Amniotic epithelial cell (primary cell): ENCODE measurements around the gene ZPBP2.

Experiments
- DNase-seq: peaks from one replicate; pipeline ENCODE4 v3.0.0-alpha.2; 2010; ENCODE audit warnings: low read depth

The ZPBP2 gene

DNA sequence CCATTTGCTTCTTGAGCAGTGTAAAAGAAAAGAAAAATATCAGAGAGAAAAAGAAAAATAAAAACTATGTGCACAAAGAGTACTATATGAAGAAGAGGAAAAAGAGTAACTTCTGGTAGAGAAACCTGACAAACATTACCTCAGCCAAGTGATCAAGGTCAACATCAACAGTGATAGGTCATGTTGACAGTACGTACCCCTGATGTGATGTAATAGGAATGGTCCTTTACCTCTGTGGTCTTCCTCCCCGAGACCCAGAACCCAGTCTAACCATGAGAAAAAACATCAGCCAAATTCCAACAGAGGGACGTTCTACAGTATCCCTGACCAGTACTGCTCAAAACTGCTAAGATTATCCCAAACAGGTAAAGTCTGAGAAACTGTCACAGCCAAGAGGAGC lies 46.0 kb downstream of the ZPBP2 start:
- no peak for DNase-seq

DNA sequence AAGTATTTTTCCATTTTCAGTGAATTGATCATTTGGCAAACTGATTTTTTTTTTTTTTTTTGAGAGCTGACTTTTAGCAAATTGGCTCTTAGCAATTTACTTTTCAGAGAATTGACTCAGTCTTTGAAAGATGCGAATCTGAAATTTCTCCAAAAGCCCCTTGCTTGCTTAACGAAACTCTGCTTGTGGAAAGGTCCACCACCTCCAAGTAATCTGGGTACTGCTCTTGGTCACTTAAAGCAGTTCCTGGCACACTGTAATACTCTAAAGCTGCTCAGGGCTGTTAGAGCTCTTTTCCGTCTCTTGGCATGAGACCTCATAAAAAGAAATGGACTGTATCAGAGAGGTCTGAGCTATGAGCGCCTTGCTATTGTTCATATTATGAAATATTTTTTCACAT lies 47.6 kb downstream of the ZPBP2 start:
- no peak for DNase-seq

DNA sequence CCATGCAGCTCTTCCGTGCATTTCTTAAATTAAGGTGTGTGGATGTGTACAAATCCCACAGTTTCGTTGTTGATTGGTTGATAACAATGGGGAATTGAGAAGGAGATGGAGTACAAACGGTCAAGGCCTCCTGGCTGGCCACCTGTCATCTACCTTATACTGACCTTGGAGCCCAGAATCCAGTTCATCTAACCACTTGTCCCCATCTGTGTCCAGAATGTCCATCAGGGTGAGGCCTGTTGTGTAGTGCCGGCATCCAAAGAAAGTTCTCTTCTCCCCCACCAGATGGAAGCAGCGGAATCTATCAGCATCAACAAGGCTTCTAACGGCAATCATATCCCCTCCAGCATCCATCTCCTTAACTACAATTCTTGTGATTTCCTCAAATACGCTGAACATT lies 48.9 kb downstream of the ZPBP2 start:
- no peak for DNase-seq

DNA sequence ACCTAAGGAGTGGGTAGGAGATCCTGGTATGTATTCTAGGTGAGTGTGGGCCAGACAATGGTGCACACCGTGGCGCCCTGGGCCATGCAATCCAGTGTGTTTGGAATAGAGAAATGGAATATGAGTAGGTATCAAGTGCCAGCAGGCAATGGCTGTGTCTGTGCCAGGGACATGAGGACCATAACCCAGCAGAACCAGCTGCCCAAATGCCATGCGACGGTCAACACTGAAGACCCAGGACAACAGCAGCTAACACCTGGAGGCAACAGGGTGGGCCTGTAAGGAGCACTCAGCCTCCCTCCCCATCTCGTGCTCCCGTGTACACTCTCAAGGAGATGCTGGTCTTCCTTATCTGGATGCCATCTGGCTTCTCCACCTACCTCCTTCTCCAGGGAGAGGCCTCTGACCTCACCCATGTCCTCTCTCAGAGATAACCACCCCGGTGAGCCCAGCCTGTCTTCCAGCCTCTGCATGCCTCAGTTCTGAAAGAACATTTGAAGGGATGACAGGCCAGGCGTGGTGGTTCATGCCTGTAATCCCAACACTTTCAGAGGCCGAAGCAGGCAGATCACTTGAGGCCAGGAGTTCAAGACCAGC lies 51.2 kb downstream of the ZPBP2 start:
- no peak for DNase-seq

DNA sequence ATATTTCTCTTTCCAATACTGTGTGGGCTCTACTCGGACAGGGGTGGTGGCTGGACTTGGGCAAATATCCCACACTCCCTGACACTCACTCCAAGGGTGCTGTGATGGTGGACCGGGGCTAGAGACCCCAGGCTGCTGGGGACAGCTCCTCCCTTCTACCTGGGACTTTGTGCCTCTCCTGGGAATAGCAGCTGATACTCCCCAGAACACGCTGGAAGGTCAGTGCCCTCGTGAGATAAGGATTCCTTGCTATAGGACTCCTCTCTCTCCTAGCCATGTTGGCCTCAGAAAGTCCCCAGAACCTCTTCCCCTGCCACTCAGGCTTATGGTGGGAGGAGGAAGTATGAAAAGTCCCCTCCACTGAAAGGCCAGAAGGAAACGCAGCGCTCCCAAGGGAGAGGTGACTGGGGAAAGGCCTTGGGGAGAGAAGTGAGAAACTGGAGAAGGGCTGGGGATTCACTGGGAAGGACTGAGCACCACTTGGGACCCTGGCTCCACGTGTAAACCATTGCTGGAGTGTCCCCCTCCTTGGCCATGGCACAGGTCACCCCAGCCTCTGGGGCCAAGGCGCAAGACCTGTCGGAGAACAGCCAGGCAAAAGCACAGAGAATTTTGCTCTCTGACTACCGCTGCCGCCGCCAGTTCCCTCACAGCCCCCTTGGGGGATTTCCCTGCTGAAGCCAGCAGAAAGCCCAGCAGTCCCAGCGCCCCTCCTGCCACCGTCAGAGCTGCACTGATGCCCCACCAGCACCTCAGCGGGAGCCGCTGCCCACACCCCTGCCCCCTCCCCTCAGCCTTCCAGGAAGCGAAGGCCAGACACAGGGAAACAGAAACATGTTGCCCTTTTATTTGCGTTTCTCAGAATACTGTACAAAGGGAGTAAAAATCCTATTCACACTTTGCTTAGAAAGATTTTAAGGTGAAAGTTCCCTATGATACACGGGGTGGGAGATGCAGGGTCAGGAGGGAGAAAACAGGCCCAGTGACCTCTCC lies 52.5 kb downstream of the ZPBP2 start:
- DNase-seq = no peak

DNA sequence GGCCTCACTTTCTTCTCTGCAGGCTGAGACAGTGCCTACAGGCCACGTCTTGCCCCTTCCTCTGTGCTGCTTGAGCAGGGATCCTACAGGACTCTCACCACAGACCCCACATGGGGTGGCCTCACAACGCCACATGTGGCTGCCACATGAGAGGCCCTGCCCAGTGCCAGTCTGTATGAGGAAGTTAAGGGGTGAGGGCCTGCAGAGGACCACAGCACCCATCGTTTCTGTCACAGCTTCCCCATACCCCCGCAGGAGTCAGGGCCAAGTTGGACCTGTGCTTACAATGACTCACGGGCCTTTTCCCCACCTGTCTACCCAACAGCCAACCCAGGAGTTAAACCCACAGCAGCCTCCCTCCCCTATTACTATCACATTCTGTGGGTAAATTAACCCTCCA lies 53.3 kb downstream of the ZPBP2 start:
- DNase-seq = no peak

DNA sequence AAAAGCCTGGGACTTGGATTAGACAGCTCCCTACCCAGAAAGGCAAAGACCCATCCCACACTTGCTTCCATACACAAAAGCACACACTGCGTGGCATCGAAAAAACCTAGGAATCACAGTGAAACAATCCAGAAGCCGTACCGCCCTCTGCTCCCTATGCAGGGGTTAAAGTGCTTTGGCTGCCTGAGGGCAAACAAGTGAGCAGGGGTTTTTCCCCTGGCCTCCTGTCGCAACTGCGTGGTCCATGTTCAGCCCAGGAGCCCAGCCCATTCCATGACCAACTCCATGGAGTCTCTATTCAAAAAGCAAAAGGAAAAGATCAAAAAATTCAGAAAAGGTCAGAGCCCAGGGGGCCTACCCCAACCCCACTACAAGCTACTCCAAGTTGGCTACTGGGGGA lies 54.0 kb downstream of the ZPBP2 start:
- no peak for DNase-seq

DNA sequence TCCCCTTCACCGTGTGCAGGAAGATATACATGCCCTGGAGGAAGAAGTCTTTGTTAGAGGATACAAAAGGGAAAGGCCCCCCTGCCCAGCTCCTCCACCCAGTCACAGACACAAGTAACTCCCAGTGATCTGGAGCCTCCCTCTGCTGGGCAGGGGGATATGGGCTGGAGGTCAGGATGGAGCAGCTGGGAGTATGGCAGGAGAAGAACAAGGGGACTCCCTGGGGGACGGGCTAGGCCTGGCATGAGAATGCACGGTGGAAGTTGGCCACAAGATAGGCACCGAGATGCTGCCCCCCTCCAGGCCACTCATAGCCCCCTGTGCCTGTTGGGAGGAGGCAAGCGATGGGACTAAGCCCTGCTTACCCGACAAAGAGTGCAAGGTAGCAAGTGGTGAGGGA lies 55.2 kb downstream of the ZPBP2 start:
- DNase-seq = no peak

DNA sequence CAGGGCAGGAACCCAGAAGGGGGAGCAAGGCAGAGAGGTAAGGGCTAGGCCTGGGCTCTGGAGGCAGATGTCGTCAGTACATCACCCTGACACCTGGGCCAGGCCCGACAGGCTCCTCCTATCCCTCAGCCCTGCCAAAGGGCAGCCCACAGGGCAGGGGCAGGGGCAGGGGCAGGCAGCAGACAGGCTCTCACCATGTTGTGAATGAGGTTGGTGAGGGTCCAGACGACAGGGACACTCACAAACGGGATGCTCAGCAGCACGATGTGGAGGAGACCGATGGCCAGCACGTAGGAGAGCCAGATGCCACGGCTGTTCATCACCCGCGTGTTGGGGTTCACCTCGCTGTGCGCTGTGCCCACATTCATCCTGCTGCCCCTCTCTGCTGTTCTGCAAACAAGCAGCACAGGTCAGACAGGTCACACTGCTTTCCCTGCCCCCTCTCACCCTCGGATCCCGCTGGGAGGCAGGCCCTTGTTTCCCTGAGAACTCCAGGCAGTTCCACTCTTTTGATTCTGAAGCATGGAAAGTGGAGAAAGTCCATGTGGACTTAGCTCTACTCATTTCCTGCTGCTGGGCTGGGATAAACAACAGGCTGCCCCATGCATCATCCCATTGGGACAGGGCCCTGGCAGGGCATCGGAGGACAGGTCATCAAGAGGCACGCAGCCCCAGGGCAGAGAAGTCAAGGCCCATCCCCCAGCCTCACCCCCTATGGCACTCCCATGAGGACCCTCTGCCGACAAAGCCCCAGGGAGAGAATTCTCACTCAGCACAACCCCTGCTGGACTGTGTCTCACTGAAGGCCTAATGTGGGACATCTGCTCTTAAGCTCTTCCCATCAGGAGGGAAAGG lies 56.1 kb downstream of the ZPBP2 start:
- peak; percentile 37 for DNase-seq

DNA sequence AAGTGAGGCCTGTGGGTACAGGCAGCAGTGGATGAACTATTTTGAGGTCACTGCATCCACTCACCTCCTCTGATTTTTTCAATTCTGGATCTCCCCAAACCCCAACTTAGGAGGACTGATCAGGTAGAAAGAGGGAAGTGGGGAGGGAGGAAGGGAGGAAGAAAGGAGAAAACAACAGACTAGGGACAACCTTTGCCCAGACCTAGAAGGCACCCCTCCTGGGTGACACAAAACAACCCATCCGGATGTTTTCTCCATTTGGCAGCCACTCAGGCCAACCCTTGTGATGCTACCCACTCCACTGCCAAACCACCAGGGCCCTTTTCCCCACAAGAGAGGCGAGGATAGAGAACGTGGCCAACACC lies 56.7 kb downstream of the ZPBP2 start:
- DNase-seq = no peak

DNA sequence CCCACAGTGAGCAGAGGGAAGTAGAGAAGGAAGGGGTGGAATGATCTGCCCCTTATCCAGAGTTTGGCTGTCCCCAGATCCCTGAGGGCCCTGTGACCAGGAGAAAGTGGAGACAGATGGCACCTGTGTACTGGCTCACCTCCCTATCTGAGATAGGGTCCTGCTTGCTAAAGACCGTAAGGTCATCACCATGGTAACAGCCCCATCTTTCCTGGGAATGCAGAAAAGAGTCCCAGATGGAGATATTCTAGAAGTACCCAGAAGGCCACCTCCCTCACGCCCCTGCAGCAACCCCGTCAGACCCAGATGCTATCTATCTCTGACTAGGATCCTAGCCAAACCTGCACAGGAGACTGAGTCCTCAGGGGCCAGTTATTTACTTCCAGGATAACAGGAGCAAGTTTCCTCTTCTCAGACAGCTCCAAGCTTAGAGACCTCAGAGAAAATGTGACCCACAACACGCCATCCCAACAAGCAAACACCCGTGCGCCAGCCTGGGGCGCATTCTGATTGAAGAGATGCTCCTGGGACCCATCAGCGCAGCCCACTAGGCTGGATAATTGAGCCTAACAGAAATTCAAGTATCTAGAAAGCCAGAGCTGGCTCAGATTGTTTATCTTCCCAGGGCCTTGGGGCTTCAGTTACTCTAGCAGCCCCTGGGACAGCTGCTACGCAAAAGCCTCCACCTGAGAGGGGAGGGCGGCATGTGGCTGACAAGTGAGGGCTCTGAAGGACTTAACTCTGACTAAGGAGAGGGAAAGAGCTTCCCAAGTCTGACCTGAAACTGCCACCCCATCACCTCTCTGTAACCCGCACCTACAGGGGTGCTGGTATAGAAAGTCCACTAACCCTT lies 57.5 kb downstream of the ZPBP2 start:
- DNase-seq = no peak

DNA sequence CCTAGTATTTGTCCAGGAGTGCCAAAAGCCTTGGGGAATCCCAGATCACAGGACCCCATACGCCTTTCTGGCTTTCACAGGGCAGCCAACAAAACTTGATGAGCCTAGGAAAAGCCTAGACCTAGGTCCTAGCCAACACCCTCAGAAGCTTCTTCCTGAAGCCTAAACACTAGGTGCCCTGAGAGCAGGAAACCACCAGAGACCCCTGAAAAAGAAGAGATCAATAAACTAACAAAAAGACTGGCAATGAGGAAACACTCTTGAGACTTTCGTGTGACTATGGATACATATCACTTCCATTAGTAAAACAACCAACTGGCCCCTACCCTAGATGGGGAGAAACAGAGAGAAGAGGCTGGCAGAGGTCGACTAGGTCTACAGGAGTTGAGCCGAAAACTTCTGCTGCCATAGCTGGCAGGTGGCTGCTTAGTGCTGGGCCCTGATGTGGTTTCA lies 58.2 kb downstream of the ZPBP2 start:
- no peak for DNase-seq

DNA sequence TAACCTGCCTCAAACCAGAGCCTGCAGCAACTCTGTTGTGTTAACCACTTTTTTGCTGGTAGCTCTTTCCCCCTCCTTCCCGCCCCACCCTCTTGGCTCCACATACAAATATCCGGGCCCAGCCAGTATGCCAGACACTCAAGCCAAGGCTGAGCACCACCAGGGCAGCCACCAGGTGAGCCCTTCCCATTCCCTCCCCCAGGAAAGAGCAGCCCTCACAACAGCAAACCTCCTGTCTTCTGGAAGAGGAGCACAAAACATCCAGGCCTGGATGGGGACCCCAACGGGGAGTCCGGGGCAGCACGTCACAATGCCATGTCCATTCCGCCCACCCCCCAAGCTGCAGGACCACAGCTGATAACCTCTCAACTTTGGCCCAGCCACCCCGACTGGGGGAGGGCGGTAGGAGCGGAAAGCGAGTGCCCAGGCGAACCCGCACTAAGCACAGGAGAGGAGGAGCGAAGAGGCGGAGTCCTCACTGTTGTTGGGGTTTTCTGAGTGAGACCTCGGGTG lies 58.6 kb downstream of the ZPBP2 start:
- DNase-seq = peak; percentile 23
